PC-3 (cell line): Measurements from ENCODE around the gene SPON2. TPM values are rescaled to one million over a fixed set of nuclear protein-coding genes. Genes with fewer than 3 reads are reported as not detected.

Experiments used
- ATAC-seq: fragments of 200-7000 bp; cut with Tn5 transposase; 2 replicates; pipeline ENCODE4 v1.9.1; 2020; ENCODE audit warnings: mild to moderate bottlenecking, moderate library complexity
- BruUV-seq: library from RNA; stranded (reverse); fragments of 400-500 nt; replicated peaks from 2 replicates; lab custom pipeline; 2021; lab: Mats Ljungman, UMichigan
- CTCF ChIA-PET: fragments of 300-600 bp; sonication (Branson Sonifier 250); formaldehyde crosslinking; loops from one replicate; lab custom pipeline; 2022; ENCODE audit warnings: antibody characterized with exemption; lab: Charles Lee
- POLR2A ChIA-PET: fragments of 300-600 bp; sonication (Branson Sonifier 250); formaldehyde crosslinking; loops from one replicate; lab custom pipeline; 2022; ENCODE audit warnings: antibody characterized with exemption; ENCODE audit not compliant: unreplicated experiment; lab: Charles Lee
- DNase-seq: peaks from one replicate; pipeline ENCODE4 v3.0.0-alpha.2; 2015
- H2AFZ ChIP-seq: fragments of 300-600 bp; sonication (generic); 2 replicates; pipeline ENCODE4 v1.6.0; 2016; ENCODE audit warnings: antibody characterized with exemption, low read length
- H3F3A ChIP-seq: fragments of 300-600 bp; sonication (generic); one replicate; pipeline ENCODE4 v1.6.0; 2017; ENCODE audit warnings: antibody characterized with exemption, low read length, control low read depth, mild to moderate bottlenecking; ENCODE audit not compliant: unreplicated experiment
- H3K27ac ChIP-seq: fragments of 300-600 bp; sonication (generic); 2 replicates; pipeline ENCODE4 v1.5.1; 2016; ENCODE audit warnings: mild to moderate bottlenecking, low read length
- H3K27me3 ChIP-seq: fragments of 300-600 bp; sonication (generic); 2 replicates; pipeline ENCODE4 v1.6.1; 2016; ENCODE audit warnings: low read length, mixed read lengths
- H3K36me3 ChIP-seq: fragments of 300-600 bp; sonication (generic); 2 replicates; pipeline ENCODE4 v1.6.1; 2016; ENCODE audit warnings: low read depth, mixed run types, low read length, mixed read lengths
- H3K4me1 ChIP-seq: fragments of 300-600 bp; sonication (generic); 2 replicates; pipeline ENCODE4 v1.5.1; 2016; ENCODE audit warnings: low read length; ENCODE audit not compliant: insufficient read depth
- H3K4me2 ChIP-seq: fragments of 300-600 bp; sonication (generic); 2 replicates; pipeline ENCODE4 v1.6.0; 2016; ENCODE audit warnings: low read length
- H3K4me3 ChIP-seq: fragments of 300-600 bp; sonication (generic); 2 replicates; pipeline ENCODE4 v1.5.1; 2016; ENCODE audit warnings: mild to moderate bottlenecking, low read length, mixed read lengths
- H3K79me2 ChIP-seq: fragments of 300-600 bp; sonication (generic); 2 replicates; pipeline ENCODE4 v1.6.1; 2017; ENCODE audit warnings: low read length, mixed read lengths
- H3K9ac ChIP-seq: fragments of 300-600 bp; sonication (generic); 2 replicates; pipeline ENCODE4 v1.6.0; 2016; ENCODE audit warnings: mild to moderate bottlenecking, low read length
- H3K9me2 ChIP-seq: fragments of 300-600 bp; sonication (generic); replicated peaks from 2 replicates; pipeline ENCODE4 v1.6.1; 2016; ENCODE audit warnings: mixed run types, low read length, mixed read lengths
- H3K9me3 ChIP-seq: fragments of 300-600 bp; sonication (generic); 2 replicates; pipeline ENCODE4 v1.6.1; 2016; ENCODE audit warnings: low read length, mixed read lengths
- H4K20me1 ChIP-seq: fragments of 300-600 bp; sonication (generic); 2 replicates; pipeline ENCODE4 v1.6.1; 2016; ENCODE audit warnings: low read length, mixed read lengths
- EZH2 ChIP-seq: fragments of 300-600 bp; sonication (generic); IDR thresholded peaks from one replicate; pipeline ENCODE4 v1.6.1; 2017; ENCODE audit warnings: antibody characterized with exemption, mild to moderate bottlenecking, low read length; ENCODE audit not compliant: unreplicated experiment
- EZH2phosphoT487 ChIP-seq: fragments of 300-600 bp; sonication (generic); IDR thresholded peaks from 2 replicates; pipeline ENCODE4 v1.6.1; 2018; ENCODE audit warnings: mild to moderate bottlenecking, antibody characterized with exemption, low read length, borderline replicate concordance
- intact Hi-C: fragments of 100-400 bp; cut with micrococcal nuclease; formaldehyde crosslinking; loops from 2 replicates; pipeline ENCODE4 v1.9.0; 2023
- total RNA-seq: library from RNA; depleted of rRNA; stranded (reverse); fragments of >200 nt; gene quantifications from 2 replicates; pipeline ENCODE4 v1.2.3, GENCODE V29; 2014
- TF ChIP-seq, protein P1 (sequence below): fragments of 300-600 bp; sonication (generic); conservative IDR thresholded peaks from 2 replicates; pipeline ENCODE4 v1.5.1; 2017; ENCODE audit warnings: antibody characterized with exemption, low read depth, mild to moderate bottlenecking, low read length

The SPON2 gene
- total RNA-seq, 1 experiment from 2014 or later = 0.80 TPM

DNA sequence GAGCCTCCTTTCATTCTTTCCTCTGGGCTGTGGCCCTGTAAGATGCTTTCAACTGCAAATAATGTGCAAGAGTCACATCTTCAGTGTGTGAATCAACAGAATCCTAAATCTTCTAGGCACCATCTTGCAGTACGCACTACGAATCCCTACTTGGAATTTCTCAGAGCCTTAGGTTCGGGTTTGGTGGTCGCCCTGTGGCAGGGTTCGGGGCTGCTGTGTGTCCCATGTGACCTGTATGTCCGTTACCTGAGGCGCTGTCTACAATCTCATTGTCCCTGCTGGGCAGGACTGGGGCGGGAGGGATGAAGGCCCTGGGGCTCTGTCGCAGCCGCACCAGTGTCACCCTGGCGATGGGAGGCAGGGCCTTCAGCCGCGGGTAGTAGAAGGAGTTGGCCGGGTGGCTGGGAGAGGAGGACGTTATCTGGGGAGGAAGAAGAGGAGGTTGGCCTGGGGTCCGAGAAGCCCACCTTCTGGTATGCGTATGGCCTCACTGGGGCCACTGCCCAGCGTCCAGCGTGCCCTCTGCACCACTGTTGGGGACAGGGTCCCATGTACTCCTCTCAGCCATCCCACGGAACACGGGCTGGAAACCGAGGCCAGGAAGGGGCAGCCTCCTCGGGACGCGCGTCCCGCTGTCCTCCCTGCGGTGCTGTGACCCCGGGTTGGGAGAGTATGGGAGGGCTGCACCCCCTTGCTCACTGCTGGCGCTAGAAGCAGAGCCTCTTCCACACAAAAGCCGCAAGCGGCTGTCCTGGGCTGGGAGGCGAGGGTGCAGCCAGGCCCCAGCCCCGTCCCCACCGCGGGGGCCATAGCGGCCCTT is 2.0 kb downstream of the SPON2 start:
- no peak for TF ChIP-seq EZH2
- no peak for TF ChIP-seq EZH2phosphoT487
- TF ChIP-seq, protein P1, sequence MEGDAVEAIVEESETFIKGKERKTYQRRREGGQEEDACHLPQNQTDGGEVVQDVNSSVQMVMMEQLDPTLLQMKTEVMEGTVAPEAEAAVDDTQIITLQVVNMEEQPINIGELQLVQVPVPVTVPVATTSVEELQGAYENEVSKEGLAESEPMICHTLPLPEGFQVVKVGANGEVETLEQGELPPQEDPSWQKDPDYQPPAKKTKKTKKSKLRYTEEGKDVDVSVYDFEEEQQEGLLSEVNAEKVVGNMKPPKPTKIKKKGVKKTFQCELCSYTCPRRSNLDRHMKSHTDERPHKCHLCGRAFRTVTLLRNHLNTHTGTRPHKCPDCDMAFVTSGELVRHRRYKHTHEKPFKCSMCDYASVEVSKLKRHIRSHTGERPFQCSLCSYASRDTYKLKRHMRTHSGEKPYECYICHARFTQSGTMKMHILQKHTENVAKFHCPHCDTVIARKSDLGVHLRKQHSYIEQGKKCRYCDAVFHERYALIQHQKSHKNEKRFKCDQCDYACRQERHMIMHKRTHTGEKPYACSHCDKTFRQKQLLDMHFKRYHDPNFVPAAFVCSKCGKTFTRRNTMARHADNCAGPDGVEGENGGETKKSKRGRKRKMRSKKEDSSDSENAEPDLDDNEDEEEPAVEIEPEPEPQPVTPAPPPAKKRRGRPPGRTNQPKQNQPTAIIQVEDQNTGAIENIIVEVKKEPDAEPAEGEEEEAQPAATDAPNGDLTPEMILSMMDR = no peak
- H3K4me3 ChIP-seq = no peak overlapping the region
- H4K20me1 ChIP-seq = no peaks in the 10 kb centered on the region
- no peaks in the 10 kb centered on the region for H3K4me1 ChIP-seq
- H3K79me2 ChIP-seq = no peaks in the 10 kb centered on the region
- no peak for ATAC-seq
- POLR2A ChIA-PET = no interaction called here
- H3K9ac ChIP-seq = no peak overlapping the region
- H3K27ac ChIP-seq = no peak overlapping the region
- no peaks in the 10 kb centered on the region for H3K9me3 ChIP-seq
- BruUV-seq = no TSS peak
- intact Hi-C loops = no loop called here
- no peaks in the 10 kb centered on the region for H3K36me3 ChIP-seq
- CTCF ChIA-PET = no interaction called here
- H3F3A ChIP-seq = no peaks in the 10 kb centered on the region
- no peak overlapping the region for H3K4me2 ChIP-seq
- H3K9me2 ChIP-seq = no peaks in the 10 kb centered on the region
- DNase-seq = no peak
- H2AFZ ChIP-seq = no peak overlapping the region
- H3K27me3 ChIP-seq = peaks cover 15% of the 10 kb centered on the region

GRCh38 chr4:1169691-1170096 is 2.7 kb downstream of the SPON2 start:
- Histone ChIP-seq H3K4me3 (no peak overlapping the region), H3K9me2 (no peaks in the 10 kb centered on the region), H3F3A (no peaks in the 10 kb centered on the region), H3K36me3 (no peaks in the 10 kb centered on the region), H3K4me1 (no peaks in the 10 kb centered on the region), H3K4me2 (no peak overlapping the region), H3K9me3 (no peaks in the 10 kb centered on the region), H3K9ac (no peak overlapping the region), H3K27ac (no peak overlapping the region), H3K27me3 (peaks cover 15% of the 10 kb centered on the region), H2AFZ (no peak overlapping the region), H3K79me2 (no peaks in the 10 kb centered on the region), H4K20me1 (no peaks in the 10 kb centered on the region)
- TF ChIP-seq EZH2phosphoT487 (no peak), EZH2 (no peak)
- TF ChIP-seq, protein P1 = no peak
- CTCF ChIA-PET = no interaction called here
- POLR2A ChIA-PET = no interaction called here
- no TSS peak for BruUV-seq
- no peak for DNase-seq
- no peak for ATAC-seq
- intact Hi-C loops = no loop called here

- intact Hi-C loops = no loop called here
- no TSS peak for BruUV-seq
- H4K20me1 ChIP-seq = no peaks in the 10 kb centered on the region
- no peaks in the 10 kb centered on the region for H3K9me3 ChIP-seq
- no peaks in the 10 kb centered on the region for H3K4me1 ChIP-seq
- H3K9ac ChIP-seq = no peak overlapping the region
- H3K9me2 ChIP-seq = no peaks in the 10 kb centered on the region
- no peak overlapping the region for H3K27ac ChIP-seq
- peaks cover 15% of the 10 kb centered on the region for H3K27me3 ChIP-seq
- no peak overlapping the region for H3K4me2 ChIP-seq
- no peaks in the 10 kb centered on the region for H3K36me3 ChIP-seq
- no peak overlapping the region for H3K4me3 ChIP-seq
- H3F3A ChIP-seq = no peaks in the 10 kb centered on the region
- no peak overlapping the region for H2AFZ ChIP-seq
- POLR2A ChIA-PET = interaction anchor here (0.6 kb wide), 1 partner anchor 158 kb away, joined by 16 read pairs; no protein-coding TSS in a partner anchor
- DNase-seq (no peak), ATAC-seq (no peak)
- no peaks in the 10 kb centered on the region for H3K79me2 ChIP-seq
- CTCF ChIA-PET = no interaction called here
- TF ChIP-seq, protein P1 = no peak
- TF ChIP-seq EZH2 (no peak), EZH2phosphoT487 (no peak)
Observed at GRCh38 chr4:1169171-1169671, 3.2 kb downstream of the SPON2 start.
